Chondrocyte (in vitro differentiated cells): Measurements from ENCODE around the gene LIME1. TPM values are rescaled to one million over a fixed set of nuclear protein-coding genes. Genes with fewer than 3 reads are reported as not detected.

Experiments
- DNase-seq: peaks from one replicate; pipeline ENCODE4 v3.0.0; 2021; ENCODE audit warnings: mixed read lengths, low spot score
- H3K27ac Mint-ChIP-seq: one replicate; pipeline ENCODE4 v1.8.0; 2021; ENCODE audit warnings: mild to moderate bottlenecking, moderate library complexity, mixed read lengths; ENCODE audit not compliant: unreplicated experiment
- H3K27me3 Mint-ChIP-seq: 2 replicates; pipeline ENCODE4 v1.8.0; 2021; ENCODE audit warnings: low read depth, mixed read lengths
- H3K36me3 Mint-ChIP-seq: 2 replicates; pipeline ENCODE4 v1.8.0; 2021; ENCODE audit warnings: low read depth, mixed read lengths
- H3K4me1 Mint-ChIP-seq: 2 replicates; pipeline ENCODE4 v1.8.0; 2021; ENCODE audit warnings: low read depth, mild to moderate bottlenecking, mixed read lengths
- H3K4me3 Mint-ChIP-seq: one replicate; pipeline ENCODE4 v1.8.0; 2021; ENCODE audit warnings: mild to moderate bottlenecking, moderate library complexity, mixed read lengths; ENCODE audit not compliant: unreplicated experiment
- H3K9me3 Mint-ChIP-seq: 2 replicates; pipeline ENCODE4 v1.8.0; 2021; ENCODE audit warnings: low read depth, mixed read lengths
- total RNA-seq: library from RNA; stranded (reverse); gene quantifications from 3 replicates; pipeline ENCODE4 v1.2.1, GENCODE V29; 2021
- TF ChIP-seq, protein P1 (sequence below): fragments of 200-600 bp; sonication (generic); IDR thresholded peaks from 2 replicates; pipeline ENCODE4 v1.5.0; 2021; ENCODE audit warnings: antibody characterized with exemption, mild to moderate bottlenecking, moderate library complexity

Gene LIME1
- total RNA-seq, 1 donor from 2014 or later, result 6.8 TPM

DNA sequence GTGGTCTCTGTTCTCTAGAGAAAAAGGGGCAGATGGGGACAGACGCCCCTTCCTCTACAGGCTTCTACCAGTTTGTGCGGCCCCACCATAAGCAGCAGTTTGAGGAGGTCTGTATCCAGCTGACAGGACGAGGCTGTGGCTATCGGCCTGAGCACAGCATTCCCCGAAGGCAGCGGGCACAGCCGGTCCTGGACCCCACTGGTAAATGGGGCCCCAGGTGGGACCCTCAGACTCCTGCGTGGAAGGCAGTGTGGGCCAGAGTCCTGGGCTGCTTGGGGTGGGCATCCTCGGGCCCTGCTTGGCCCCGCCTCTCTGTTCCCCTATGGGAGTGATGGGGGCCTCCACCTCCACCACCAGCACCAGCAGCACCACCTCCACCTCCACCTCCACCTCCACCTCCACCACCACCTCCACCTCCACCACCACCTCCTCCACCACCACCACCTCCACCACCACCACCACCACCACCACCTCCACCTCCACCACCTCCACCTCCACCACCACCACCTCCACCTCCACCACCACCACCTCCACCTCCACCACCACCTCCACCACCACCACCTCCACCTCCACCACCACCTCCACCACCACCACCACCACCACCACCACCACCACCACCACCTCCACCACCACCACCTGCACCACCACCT, 43.3 kb upstream of the LIME1 start:
- TF ChIP-seq, protein P1, sequence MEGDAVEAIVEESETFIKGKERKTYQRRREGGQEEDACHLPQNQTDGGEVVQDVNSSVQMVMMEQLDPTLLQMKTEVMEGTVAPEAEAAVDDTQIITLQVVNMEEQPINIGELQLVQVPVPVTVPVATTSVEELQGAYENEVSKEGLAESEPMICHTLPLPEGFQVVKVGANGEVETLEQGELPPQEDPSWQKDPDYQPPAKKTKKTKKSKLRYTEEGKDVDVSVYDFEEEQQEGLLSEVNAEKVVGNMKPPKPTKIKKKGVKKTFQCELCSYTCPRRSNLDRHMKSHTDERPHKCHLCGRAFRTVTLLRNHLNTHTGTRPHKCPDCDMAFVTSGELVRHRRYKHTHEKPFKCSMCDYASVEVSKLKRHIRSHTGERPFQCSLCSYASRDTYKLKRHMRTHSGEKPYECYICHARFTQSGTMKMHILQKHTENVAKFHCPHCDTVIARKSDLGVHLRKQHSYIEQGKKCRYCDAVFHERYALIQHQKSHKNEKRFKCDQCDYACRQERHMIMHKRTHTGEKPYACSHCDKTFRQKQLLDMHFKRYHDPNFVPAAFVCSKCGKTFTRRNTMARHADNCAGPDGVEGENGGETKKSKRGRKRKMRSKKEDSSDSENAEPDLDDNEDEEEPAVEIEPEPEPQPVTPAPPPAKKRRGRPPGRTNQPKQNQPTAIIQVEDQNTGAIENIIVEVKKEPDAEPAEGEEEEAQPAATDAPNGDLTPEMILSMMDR, result no peak
- no peak for DNase-seq
- Mint-ChIP-seq H3K4me3 (no peak overlapping the region), H3K27me3 (no peaks in the 10 kb centered on the region), H3K4me1 (peaks cover 13% of the 10 kb centered on the region), H3K27ac (no peak overlapping the region), H3K36me3 (peaks cover 5% of the 10 kb centered on the region), H3K9me3 (no peaks in the 10 kb centered on the region)

DNA sequence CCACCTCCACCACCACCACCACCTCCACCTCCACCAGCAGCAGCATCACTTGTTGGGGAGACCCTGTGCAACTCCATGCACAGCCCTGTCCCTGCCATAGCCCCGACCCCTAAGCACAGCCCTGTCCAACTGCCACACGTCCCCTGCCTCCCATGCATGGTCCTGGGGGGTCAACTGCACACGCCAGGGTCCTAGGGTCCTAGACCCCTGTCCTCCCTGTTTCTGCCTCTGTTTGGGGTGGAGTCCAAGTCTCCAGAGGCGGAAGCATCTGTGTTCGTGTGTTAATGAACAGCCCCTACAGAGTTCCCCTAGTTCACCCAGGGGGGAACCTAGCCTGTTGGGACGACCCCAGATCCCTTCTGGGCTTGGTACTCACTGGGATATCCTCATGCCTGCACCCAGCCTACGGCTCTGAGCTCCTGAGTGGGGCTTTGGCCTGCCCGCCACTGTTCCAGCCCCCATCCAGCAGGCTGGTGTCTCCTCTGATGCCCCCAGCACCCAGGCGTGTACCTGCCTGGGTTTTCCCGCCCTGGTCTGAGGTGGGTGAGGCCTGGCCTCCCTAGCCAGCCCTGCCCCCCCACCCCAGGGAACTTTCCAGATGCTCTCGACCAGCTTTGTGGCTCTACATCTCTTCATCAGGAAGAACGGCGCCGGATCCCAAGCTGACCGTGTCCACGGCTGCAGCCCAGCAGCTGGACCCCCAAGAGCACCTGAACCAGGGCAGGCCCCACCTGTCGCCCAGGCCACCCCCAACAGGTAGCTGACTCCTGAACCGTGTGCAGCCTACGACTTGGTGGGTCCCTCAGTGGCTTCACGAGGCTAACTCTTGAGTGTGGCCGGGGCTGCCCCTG, 42.5 kb upstream of the LIME1 start:
- H3K4me3 Mint-ChIP-seq, result no peak overlapping the region
- no peaks in the 10 kb centered on the region for H3K27me3 Mint-ChIP-seq
- peaks cover 18% of the 10 kb centered on the region for H3K4me1 Mint-ChIP-seq
- DNase-seq, result no peak
- no peaks in the 10 kb centered on the region for H3K9me3 Mint-ChIP-seq
- H3K27ac Mint-ChIP-seq, result peak overlapping the region; percentile 74
- peaks cover 5% of the 10 kb centered on the region for H3K36me3 Mint-ChIP-seq
- TF ChIP-seq, protein P1, result no peak

DNA sequence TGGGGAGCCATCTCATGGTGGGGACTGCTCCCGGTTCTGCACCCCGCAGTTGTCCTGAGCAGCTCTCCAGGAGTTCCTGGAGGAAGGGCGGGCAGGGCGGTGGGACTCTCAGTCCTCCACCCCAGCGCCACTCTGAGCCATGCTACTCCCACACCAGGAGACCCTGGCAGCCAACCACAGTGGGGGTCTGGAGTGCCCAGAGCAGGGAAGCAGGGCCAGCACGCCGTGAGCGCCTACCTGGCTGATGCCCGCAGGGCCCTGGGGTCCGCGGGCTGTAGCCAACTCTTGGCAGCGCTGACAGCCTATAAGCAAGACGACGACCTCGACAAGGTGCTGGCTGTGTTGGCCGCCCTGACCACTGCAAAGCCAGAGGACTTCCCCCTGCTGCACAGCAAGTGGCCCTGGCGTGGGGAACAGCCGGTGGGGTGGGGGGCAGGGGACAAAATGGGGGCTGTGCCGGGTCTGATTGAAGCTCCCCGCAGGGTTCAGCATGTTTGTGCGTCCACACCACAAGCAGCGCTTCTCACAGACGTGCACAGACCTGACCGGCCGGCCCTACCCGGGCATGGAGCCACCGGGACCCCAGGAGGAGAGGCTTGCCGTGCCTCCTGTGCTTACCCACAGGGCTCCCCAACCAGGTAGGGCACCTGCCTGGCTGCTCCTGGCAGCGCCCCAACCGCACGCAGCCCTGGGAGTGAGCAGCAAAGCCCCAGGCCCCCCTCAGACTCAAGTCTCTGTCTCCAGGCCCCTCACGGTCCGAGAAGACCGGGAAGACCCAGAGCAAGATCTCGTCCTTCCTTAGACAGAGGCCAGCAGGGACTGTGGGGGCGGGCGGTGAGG, 41.7 kb upstream of the LIME1 start:
- Mint-ChIP-seq H3K4me3 (no peak overlapping the region), H3K27ac (no peak overlapping the region), H3K36me3 (peaks cover 5% of the 10 kb centered on the region), H3K9me3 (no peaks in the 10 kb centered on the region), H3K27me3 (no peaks in the 10 kb centered on the region), H3K4me1 (peaks cover 27% of the 10 kb centered on the region)
- peak; percentile 88 for DNase-seq
- TF ChIP-seq, protein P1, result no peak

DNA sequence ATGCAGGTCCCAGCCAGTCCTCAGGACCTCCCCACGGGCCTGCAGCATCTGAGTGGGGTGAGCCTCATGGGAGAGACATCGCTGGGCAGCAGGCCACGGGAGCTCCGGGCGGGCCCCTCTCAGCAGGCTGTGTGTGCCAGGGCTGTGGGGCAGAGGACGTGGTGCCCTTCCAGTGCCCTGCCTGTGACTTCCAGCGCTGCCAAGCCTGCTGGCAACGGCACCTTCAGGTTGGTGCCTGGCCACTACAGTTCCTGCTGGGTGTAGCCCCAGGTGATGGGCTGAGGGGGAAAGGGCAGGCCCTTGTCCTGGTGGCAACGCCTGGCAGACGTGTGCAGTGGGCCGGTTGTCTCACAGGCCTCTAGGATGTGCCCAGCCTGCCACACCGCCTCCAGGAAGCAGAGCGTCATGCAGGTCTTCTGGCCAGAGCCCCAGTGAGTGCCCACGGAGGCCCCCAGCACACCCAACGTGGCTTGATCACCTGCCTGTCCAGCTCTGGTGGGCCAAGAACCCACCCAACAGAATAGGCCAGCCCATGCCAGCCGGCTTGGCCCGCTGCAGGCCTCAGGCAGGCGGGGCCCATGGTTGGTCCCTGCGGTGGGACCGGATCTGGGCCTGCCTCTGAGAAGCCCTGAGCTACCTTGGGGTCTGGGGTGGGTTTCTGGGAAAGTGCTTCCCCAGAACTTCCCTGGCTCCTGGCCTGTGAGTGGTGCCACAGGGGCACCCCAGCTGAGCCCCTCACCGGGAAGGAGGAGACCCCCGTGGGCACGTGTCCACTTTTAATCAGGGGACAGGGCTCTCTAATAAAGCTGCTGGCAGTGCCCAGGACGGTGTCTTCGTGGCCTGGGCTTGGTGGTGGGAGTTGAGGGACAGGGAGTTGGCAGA, 40.8 kb upstream of the LIME1 start:
- DNase-seq, result no peak
- Mint-ChIP-seq H3K4me1 (peaks cover 31% of the 10 kb centered on the region), H3K4me3 (no peak overlapping the region), H3K36me3 (peaks cover 5% of the 10 kb centered on the region), H3K9me3 (no peaks in the 10 kb centered on the region), H3K27ac (no peak overlapping the region), H3K27me3 (no peaks in the 10 kb centered on the region)
- TF ChIP-seq, protein P1, result no peak
